Urothelium cell line (cell line): ENCODE data around the gene ZNF771.

Experiments used
- DNase-seq: peaks from one replicate; pipeline ENCODE4 v3.0.0; 2011; ENCODE audit warnings: low spot score, mixed read lengths
- FAIRE-seq: peaks from 2 replicates; lab custom pipeline; 2011; peaks lifted over from hg19 to GRCh38; lab: Jason Lieb, UNC

Gene ZNF771

DNA sequence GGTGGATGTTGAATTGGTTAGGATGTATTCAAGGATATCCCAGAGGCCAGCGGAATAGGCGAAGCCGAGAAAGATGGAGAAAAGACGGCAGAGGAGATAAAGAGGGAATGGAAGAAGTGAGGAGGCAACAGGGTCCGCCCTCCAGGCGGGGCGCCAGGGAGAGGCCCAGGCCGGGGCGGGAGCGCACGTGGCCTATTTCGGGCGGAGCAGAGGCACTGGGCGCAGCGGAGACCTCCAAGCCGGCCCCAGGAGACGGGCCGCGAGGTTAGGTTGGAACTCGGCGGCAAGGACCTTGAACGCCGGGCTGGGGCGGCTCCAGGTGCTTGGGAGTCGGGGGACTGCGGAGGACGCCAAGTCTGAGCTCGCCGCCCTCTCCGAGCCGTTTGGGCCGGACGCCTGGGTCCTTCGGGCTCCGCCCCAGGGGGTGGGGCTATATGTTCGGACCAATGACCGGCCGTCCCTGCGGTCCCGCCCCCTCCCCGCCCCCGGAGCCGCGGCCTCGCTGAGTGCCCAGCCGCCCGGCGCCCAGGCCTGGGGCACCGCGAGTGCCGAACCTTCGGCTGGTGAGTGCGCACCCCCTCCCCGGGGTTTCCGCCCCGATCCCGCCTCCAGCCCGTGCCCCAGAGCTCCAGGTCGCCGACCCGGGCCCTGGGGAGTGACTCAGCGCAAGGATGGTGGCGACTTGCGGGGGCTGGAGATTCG lies at the start of gene ZNF771:
Gene ZNF771, plus strand, starts transcription at position 505 of the 702 bp plus-strand sequence. CDS start 448 bp downstream, outside the sequence.
- FAIRE-seq = no peak

DNA sequence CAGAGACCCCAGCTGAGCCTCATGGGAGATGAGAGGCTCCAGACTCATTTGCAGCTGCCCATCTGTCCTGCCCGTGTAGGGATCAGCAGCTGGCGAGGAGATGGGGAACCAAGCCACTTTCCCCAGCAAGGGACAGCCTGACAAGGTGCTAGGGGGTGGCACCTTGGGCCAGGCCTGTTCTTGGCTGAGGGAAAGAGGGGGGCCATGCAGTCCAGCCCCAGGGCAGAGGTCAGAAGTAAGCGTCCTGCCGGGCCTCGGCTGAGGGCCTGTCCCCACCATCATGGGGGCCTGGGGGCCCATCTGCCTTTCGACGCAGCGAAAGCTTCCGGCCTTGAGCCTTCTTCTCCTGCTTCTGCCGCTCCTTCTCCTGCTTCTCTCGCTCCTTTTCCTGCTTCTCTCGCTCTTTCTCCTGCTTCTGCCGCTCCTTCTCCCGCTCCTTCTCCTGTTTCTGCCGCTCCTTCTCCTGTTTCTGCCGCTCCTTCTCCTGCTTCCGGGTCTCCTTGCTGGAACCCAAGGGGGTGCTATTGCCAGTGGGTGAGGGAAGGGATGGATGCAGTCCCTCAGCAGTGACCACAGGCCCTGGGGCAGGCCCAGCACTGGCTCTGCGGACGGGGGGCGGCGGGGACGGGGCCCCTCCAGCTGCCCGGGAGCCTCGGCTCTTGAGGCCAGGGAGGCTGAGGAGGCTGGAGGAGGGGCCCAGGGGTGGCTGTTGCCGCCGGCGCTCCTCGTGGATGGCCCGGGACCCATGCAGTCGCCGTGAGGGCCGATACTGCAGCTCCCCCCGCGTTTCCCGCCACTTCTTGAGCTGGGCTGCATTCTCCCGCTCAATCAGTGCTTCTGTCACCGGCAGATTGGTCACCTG lies 49.5 kb upstream of the ZNF771 start:
- DNase-seq (no peak), FAIRE-seq (no peak)

More for the DNA sequence above, at the start of gene ZNF771:
- peak; percentile 89 for DNase-seq

DNA sequence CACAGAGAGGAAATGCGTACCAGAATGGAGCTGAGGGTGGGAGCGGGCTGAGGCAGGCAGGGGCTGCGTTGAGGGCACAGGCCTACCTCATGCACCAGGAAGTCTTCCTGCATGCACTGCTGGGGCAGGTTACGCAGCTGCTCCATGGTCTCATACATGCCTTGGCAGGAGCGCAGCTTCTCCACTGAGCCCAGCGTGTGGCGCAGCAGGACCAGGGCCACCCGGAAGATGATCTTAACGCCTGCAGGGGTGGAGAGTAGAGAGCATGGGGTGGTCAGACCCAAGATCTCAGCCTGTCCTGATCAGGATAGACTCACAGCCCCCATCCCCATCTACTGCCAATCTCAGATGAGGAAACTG lies 48.8 kb upstream of the ZNF771 start:
- FAIRE-seq (no peak), DNase-seq (no peak)

DNA sequence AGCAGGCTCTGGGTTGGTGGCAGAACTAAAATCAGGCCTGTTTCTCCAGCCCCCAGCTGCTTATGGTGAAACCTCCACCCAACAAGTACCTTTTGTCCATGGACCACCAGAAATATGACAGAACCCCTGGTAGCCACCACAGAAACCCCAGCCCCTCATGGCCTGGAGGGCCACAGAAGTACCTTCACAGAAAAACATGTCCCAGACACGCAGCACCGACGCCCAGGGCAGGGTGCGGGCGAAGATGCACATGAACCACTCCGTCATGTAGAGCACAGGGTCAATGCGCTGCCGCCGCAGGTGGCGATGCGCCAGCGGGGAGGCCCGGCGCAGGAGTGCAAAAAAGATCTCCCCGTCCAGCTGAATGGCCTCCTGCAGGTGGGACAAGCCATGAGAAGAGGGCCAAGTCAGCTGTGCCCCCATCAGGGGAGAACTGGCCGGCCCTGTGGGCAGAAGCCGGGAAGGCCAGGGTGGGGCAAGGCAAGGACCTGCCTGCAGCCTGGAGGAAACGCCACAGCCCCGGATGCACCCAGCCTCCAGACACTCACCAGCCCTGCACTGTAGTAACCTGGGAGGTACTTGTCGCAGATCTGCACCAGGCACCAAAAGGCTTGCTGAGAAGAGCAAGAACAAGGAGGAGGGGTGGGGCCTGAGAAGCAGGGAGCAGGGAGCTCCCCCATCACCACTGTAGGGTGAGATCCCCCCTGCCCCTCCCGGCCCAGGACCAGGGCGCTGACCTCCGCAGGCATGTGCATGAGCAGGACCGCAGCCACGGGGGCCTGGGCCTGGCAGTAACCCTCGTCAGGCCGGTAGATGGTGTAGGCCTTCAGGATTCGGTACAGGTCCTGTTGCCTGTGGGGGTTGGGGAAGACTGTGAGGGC lies 48.2 kb upstream of the ZNF771 start:
- FAIRE-seq (no peak), DNase-seq (no peak)

DNA sequence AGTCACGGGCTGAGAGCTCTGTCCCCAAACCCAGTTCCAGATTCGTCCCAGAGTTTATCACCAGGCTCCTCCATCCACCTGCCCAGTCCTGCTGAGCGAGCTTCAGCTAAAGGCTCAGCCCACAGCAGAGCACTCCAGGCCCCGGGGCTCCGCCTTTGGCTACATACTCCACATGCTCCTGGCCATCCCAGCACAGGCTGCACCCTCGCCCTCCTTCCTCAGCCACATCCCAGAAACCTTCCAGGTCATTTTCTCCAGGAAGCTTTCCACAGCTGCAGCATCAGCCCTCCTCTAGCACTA lies 47.6 kb upstream of the ZNF771 start:
- DNase-seq = no peak
- FAIRE-seq = no peak

DNA sequence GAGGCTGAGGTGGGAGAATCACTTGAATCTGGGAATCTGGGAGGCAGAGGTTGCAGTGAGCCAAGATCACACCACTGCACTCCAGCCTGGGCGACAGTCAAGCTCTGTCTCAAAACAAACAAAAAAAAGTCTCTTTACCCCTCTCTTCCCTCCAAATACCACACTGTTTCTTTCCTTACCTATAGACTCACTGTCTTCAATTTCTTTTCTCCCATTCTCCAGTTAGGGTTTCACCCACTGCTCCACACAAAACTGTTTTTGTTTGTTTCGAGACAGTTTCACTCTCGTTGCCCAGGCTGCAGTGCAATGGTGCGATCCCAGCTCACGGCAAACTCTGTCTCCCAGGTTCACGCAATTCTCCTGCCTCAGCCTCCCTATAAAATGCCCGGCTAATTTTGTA lies 46.2 kb upstream of the ZNF771 start:
- DNase-seq (no peak), FAIRE-seq (no peak)

DNA sequence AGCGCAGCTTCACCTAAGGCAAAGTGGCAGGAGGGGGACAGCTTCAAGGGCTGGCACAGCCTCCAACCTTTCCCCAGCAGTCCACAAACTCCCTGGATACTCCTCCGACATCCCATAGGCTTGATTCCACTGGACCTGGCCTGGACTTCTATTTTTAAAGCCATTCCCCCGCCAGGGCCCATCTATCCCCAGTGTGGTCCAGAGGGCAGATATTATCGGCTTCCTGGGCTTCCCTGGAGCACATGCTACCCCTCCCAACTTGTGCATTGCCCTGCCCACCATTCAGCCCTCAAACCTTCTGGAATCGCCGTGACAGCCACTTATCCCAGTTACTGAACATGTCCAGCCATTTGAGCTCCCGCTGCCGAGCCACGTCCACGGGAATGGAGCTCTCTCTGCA lies 42.2 kb upstream of the ZNF771 start:
- DNase-seq (no peak), FAIRE-seq (no peak)

DNA sequence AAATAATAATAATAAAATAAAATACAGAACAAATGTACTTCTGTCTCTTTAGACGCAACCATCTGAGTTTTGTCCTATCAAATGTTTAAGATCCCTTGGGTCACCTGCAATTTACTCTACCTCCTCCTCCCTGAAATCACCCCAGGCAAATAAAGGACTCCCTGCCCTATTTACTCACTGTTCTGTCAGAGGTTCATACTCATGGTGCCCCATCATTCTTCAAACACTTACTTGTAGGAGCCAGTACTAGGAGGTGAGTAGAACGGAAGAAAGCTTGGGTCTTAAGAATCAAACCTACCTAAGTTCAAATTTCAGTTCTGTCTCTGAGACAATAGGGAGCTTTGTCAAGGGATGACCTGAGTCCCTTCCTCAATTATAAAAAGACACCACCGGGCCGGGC lies 40.9 kb upstream of the ZNF771 start:
- no peak for DNase-seq
- FAIRE-seq = no peak

DNA sequence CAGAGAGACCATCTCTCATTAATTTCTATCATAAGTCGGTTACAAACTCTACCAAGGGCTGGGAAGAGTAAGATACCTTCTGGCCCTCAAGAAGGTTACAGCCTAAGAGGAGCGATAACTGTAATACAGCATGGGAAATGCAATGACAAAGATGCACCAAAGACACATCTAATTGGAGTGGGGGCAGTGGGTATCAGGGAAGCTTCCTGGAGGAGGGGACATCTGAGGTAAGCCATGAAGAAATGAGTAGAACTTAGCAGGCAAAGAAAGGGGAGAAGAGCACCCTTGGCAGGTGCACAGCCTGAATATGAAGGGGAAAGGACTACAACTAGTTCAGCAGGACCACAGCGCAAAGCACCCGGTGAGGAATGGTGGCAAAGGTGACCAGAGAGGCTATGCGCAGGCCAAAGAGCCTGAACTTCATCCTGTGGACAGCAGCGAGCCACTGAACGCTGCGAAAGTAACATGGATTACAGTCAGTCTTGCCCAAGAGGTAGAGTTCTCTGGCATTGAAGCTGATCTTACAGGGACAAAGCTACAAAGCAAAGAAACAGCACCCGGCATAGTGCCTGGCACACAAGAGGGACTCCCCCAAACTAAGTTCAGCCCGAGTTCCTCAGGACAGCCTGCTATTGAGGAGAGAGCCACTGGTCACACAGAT lies 39.9 kb upstream of the ZNF771 start:
- DNase-seq (no peak), FAIRE-seq (no peak)

DNA sequence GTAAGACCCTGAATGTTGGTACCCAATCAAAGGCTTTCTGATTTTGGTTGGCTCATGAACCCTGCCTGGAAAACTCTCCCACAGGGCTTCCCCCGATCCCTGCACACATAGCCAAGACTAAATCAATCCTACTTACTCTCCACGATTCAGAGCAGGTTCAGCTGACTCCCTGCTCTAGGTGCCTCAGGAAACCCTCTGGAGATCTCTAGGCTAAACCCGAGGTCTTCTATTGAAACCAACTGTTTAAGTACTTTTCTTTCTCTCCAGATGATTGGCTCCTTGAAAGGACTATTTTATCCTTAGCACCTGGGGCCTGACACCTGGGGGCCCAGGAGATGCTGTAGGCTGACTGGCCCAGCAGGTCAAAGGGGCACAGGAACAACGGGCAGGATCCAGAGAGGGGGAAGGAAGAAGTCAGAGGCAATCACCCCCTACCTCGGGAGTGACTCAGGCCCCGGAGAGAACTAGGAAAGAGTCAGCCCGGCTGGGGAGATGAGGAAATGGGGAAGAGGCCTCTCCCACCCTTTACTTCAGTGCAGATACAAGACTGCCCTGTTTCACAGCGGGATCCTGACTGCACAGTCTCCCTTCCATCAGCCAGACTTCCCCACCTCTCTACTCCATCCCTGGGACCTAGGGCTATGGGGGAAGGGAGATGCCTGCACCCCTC lies 39.1 kb upstream of the ZNF771 start:
- no peak for FAIRE-seq
- no peak for DNase-seq

DNA sequence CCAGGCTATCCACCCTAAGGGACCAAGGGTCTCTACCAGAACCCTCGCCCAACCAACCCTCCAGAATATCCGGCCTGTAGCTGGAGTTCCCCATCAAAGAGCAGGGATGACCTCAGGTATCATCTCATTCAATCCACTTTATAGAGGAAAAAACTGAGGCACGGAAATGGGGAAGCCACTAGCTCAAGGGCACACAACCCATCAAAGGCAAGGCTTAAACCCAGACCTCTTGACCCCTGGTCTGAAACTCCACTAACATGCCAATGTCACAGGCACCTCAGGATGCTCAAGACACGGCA lies 38.7 kb upstream of the ZNF771 start:
- no peak for DNase-seq
- no peak for FAIRE-seq

DNA sequence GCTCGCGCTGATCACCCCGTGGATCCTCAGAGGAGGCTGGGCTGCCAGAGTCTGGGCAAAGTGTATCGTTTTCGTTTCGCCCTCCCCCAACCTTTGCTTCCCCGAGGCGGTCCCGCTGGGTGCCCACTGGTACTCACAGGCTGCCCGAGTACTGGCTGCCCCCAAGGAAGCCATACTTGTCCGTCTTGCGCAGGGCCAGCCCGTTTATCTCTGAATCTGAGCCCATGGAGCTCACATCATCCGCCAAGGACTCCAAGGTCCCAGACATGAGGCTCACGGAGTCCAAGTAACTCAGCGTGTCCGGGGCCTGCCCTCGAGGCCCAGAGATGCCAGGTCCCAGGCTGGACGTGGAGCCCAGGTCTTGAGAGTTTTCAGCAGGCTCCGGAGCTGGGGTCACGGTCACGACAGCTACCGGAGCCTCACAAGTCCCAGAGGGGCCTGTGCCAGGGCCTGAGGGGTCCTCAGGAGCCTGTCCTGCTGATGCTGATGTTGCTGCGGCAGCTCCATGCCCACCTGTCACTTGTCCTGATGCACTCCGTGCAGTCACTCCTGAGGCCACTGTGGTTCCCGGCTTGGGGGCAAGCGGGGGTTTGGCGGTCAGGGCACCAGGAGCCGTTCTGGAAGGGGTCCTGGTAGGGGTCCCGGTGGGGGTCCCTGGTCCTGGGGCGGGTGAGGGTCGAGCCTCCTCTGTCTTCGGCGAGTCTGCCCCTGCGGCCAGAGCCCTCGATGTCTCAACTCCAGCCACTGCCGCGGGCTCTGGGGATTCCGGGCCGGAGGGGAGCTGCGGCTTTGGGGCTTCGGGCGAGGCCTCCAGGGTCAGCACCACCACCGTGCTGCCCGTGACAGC lies 38.1 kb upstream of the ZNF771 start:
- no peak for FAIRE-seq
- DNase-seq = no peak

DNA sequence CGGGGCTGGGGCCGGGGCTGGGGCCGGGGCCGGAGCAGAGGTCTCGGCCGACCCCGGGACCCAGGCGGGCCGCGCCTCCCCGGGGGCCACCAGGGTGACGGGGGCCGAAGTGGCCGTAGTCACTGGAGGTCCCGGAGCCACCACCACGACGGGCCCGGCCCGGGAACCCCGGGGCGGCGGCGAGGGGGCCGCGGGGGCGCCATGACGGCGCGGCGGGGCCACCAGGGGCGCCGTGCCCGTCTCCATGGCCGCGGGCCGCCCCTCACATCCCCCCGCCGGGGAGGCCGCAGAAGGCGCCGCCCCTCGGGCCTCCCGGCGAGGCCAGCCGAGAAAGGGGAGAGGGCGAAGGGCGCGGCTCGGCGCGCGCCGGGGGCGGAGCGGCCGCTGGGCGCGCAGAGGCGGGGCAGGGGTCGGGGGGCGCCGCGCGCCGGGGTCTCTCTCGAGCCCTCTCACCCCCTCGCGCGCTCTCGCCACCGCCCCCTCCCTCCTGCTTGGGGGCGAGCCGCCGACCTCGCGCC lies 37.4 kb upstream of the ZNF771 start:
- FAIRE-seq (no peak), DNase-seq (no peak)

DNA sequence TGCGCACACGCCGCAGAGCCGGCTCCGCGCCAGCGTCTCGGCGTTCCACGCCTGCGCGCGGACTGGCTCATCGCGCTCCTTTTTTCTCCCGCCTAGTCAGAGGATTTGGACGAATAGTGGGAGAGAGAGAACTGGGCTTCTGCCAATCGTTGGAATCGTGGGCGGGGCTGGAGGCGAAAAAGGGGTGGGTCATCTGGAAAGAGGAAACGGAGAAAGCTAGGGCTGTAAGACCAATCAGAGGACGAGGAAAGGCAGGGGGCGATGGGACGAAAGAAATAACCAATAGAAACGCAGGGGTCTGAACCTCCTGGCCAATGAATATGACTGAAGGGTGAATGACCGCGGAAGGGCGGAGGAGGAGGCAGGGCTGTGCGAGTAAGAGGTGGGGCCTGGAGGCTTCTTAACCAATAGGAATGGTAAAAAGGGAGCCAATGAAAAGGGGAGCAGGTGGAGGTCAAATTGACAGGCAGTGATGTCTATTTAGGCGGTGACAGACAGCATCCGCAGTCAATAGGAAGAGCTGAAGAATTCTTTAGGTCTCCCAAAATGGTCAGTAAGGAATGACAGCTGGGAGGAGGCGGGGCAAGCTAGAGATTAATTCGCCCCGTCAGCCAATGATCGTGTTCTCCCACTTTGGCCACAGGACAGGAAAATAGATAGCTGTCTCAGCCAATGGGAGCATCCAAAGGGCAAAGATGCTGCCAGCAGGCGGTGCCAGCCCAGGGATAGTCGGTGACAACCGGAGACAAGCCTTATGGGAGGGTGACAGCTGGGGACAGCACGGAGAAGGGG lies 36.8 kb upstream of the ZNF771 start, which contains the start of gene TBC1D10B:
Gene TBC1D10B, minus strand, starts transcription at position 39 of the 792 bp plus-strand sequence. CDS start 311 bp downstream, outside the sequence.
- no peak for FAIRE-seq
- DNase-seq = peak; percentile 94

DNA sequence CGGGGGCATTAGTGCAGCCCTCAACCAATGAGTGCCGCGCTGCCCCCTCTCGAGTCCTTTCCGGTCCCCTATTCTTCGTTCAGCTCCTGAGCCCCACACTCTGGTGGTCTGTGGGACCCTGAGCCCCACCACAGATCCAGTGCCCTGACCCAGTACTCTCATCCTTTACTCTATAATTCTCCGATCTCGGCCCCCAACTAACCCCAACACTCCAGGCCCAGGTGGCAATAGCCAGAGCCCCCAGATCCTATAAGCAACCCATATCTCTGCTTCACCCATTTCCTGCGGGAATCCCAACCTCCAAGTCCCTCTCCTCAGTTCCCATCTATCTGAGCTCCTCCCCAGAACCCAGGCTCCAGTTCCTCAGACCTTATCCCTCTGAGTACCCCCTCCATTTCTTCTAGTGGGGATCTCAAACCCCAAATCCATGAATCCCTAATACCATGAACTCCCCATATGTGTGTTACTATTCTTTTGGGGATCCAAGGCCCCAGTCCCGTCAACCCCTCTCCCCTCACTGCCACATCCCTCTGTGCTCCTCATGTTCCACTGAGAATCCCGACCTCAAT lies 36.1 kb upstream of the ZNF771 start:
- no peak for FAIRE-seq

DNA sequence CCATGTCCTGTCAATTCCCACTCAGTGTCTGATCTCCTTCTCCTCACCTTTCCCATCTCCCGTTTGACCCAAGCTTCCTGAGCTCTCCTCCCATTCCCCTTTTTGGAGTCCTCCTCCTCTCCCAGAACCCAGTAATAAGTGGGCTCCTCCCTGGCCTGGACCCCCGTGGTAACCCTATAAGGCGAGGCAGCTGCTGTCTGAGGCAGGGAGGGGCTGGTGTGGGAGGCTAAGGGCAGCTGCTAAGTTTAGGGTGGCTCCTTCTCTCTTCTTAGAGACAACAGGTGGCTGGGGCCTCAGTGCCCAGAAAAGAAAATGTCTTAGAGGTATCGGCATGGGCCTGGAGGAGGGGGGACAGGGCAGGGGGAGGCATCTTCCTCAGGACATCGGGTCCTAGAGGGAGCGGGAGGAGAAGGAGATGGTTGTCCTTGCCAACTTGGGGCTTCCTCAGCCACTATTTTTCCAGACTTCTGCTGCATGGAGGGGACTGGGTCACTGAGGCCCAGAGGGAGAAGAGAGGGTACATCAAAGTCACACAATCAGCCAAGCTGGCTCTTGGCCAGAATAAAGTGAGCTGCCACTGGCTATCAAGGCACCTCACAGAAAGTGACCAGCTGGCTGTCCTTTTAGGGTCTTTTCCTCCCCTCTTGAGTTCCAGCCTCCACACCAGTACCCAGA lies 35.2 kb upstream of the ZNF771 start:
- DNase-seq (no peak), FAIRE-seq (no peak)

More for the DNA sequence above, 36.1 kb upstream of the ZNF771 start:
- no peak for DNase-seq

DNA sequence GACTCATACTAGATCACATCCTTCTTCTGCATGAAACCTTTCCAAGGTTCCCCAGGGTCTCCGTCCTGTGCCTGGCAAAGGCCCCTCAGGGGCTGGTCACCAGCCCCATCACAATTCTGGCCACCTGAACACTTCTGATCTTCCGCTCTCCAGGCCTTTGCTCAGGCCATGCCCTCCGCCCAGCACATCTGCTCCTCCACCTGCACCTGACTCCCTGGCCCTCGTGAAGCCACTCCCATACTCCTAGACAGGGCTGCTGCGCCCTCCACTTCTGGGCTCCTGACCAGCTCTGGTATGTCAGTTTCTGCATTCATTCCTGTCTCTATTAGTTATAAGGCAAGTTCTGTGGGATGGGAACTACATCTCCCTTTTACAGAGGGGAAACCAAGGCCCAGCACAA lies 34.7 kb upstream of the ZNF771 start:
- FAIRE-seq (no peak), DNase-seq (no peak)

DNA sequence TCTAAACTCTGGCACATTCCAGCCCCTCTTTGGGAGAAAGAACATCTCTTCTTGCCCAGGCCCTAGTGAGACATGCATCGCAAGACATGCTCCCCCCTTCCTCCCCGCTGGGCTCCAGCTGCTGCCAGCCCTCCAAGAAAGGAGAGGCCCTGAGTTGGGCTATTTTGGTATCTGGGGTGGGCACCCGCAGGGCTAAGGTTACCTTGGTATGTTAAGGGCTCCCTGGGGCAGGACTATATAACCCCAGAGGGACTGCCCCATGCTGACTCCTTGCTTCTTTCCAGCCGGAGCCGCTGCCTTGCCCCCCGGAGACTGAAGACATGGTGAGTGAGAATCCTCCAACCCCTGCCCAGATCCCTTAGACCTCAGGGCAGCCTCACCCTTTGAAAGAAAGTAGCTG lies 32.9 kb upstream of the ZNF771 start, which contains the start of gene MYL11:
Gene MYL11, plus strand, starts transcription at position 265 of the 400 bp plus-strand sequence. Its CDS starts 56 bp downstream, at position 321.
- FAIRE-seq (no peak), DNase-seq (no peak)
